ENCODE results near the gene TRIM27. TPM values are rescaled to one million over a fixed set of nuclear protein-coding genes. Genes with fewer than 3 reads are reported as not detected.
A peak's percentile ranks its signal among the peaks of the same experiment; 100 is the strongest.

The TRIM27 gene
- total RNA-seq, 1 experiment from 2014 or later, result 79.8 TPM

GRCh38 chr6:28880519-28880893, 43.3 kb downstream of the TRIM27 start:
- ATAC-seq (no peak), DNase-seq (ENCODE audit: low spot score) (no peak)
- no peak overlapping the region for H3K27ac Mint-ChIP-seq
- no peak for TF ChIP-seq MLX (CRISPR knock-in tag; IDR thresholded peaks at IDR 0.05)
- no peak for TF ChIP-seq ZNF671 (CRISPR knock-in tag; IDR thresholded peaks at IDR 0.05)
- no peak for TF ChIP-seq ATF6 (CRISPR knock-in tag; IDR thresholded peaks at IDR 0.05)
- no peak for TF ChIP-seq E2F1 (CRISPR knock-in tag; IDR thresholded peaks at IDR 0.05)
- no peak for TF ChIP-seq CDX4 (CRISPR knock-in tag; IDR thresholded peaks at IDR 0.05; ENCODE audit: borderline replicate concordance)
- TF ChIP-seq HMGA2 (CRISPR knock-in tag; IDR thresholded peaks at IDR 0.05), result no peak
- no peak for TF ChIP-seq ATF1 (CRISPR knock-in tag; IDR thresholded peaks at IDR 0.05)
- no peak for TF ChIP-seq ZNF281 (CRISPR knock-in tag; IDR thresholded peaks at IDR 0.05)
- TF ChIP-seq PREB (CRISPR knock-in tag; IDR thresholded peaks at IDR 0.05; ENCODE audit: borderline replicate concordance), result no peak
- no peak for TF ChIP-seq ZSCAN18 (CRISPR knock-in tag; IDR thresholded peaks at IDR 0.05)
- TF ChIP-seq ZNF532 (CRISPR knock-in tag; IDR thresholded peaks at IDR 0.05; ENCODE audit: borderline replicate concordance), result no peak
- TF ChIP-seq MXD4 (CRISPR knock-in tag; IDR thresholded peaks at IDR 0.05; ENCODE audit: borderline replicate concordance), result no peak
- TF ChIP-seq JAZF1 (CRISPR knock-in tag; IDR thresholded peaks at IDR 0.05), result no peak
- POLR2A ChIA-PET, result interaction anchor here (1.4 kb wide), 1 partner anchor 42 kb away, joined by 3 read pairs; no protein-coding TSS in a partner anchor
- peak overlapping the region; percentile 97 for H3K4me3 Mint-ChIP-seq
- CTCF ChIA-PET, result interaction anchor here (1.2 to 2.1 kb wide), 2 partner anchors 39 to 42 kb away, joined by 4 to 12 read pairs; no protein-coding TSS in a partner anchor
- H3K36me3 Mint-ChIP-seq, result peaks cover 6% of the 10 kb centered on the region
- H3K9me3 Mint-ChIP-seq, result peaks cover 11% of the 10 kb centered on the region
- no peaks in the 10 kb centered on the region for H3K27me3 Mint-ChIP-seq (ENCODE audit: low read depth)
- H3K4me1 Mint-ChIP-seq, result peaks cover 21% of the 10 kb centered on the region
